ENCODE measurements around the gene EHMT1.

DNA sequence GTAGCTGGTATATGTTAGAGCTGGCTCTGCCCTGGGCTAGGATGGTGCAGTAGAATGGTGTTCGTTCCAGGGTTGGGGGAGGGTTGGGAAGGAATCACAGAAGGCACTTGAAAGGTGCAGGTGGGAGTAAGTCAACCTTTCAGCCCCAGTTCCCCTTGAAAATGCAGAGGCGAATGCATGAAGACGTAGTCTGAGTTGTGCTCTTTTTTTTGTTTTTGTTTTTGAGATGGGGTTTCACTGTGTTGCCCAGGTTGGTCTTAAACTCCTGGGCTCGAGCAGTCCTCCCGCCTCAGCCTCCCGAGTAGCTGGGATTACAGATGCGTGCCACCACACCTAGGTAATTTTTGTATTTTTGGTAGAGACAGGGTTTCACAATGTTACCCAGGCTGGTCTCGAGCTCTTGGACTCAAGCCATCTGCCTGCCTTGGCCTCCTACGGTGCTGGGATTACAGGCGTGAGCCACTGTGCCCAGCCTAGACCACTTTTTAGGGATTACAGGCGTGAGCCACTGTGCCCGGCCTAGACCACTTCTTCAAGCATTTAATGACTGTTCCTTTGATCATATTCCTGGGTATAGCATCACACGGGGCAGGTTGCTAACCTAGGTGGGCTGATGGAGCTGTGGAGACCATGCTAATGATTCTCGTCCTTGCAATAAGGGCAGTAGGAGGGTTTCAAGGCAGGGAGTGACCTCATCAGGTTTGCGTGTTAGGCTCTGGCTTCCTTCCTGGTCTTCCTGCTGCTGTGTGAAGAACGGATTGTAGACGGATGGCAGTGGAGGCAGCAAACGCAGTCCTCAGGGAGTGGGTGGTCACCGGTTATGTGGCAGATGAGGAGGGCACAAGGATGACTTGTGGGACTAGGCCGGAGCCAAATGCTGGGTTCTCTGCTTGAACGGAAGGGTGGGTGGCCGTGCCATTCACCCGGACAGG lies 13.7 kb downstream of the EHMT1 start:
- TF ChIP-seq, protein P1, sequence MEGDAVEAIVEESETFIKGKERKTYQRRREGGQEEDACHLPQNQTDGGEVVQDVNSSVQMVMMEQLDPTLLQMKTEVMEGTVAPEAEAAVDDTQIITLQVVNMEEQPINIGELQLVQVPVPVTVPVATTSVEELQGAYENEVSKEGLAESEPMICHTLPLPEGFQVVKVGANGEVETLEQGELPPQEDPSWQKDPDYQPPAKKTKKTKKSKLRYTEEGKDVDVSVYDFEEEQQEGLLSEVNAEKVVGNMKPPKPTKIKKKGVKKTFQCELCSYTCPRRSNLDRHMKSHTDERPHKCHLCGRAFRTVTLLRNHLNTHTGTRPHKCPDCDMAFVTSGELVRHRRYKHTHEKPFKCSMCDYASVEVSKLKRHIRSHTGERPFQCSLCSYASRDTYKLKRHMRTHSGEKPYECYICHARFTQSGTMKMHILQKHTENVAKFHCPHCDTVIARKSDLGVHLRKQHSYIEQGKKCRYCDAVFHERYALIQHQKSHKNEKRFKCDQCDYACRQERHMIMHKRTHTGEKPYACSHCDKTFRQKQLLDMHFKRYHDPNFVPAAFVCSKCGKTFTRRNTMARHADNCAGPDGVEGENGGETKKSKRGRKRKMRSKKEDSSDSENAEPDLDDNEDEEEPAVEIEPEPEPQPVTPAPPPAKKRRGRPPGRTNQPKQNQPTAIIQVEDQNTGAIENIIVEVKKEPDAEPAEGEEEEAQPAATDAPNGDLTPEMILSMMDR (IDR thresholded peaks at IDR 0.05) = no peak
- TF ChIP-seq EZH2 (IDR thresholded peaks at IDR 0.05; ENCODE audit: borderline replicate concordance, insufficient read depth, low read depth, low read length, poor library complexity, severe bottlenecking) = no peak
